WTC11 (cell line): ENCODE results near the gene CHST15. TPM values are rescaled to one million over a fixed set of nuclear protein-coding genes. Genes with fewer than 3 reads are reported as not detected.

ENCODE experiments used
- ATAC-seq: fragments of 200-7000 bp; cut with Tn5 transposase; 2 replicates; pipeline ENCODE4 v1.10.0; 2021; ENCODE audit warnings: mild to moderate bottlenecking, moderate library complexity
- CTCF ChIA-PET: fragments of 300-600 bp; sonication (Branson Sonifier 250); formaldehyde crosslinking; loops from one replicate; lab custom pipeline; 2021; ENCODE audit warnings: antibody characterized with exemption; lab: Charles Lee
- POLR2A ChIA-PET: fragments of 350-600 bp; sonication (Branson Sonifier 250); formaldehyde crosslinking; loops from one replicate; lab custom pipeline; 2021; ENCODE audit warnings: antibody characterized with exemption; lab: Charles Lee
- DNase-seq: peaks from one replicate; pipeline ENCODE4 v3.0.0; 2021; ENCODE audit warnings: low spot score
- H3K27ac Mint-ChIP-seq: 2 replicates; pipeline ENCODE4 v1.8.0; 2021; ENCODE audit warnings: mixed read lengths
- H3K27me3 Mint-ChIP-seq: 2 replicates; pipeline ENCODE4 v1.8.0; 2021; ENCODE audit warnings: low read depth, mild to moderate bottlenecking, moderate library complexity, mixed read lengths
- H3K36me3 Mint-ChIP-seq: 2 replicates; pipeline ENCODE4 v1.8.0; 2021; ENCODE audit warnings: mixed read lengths
- H3K4me1 Mint-ChIP-seq: 2 replicates; pipeline ENCODE4 v1.8.0; 2022; ENCODE audit warnings: mixed read lengths
- H3K4me3 Mint-ChIP-seq: 2 replicates; pipeline ENCODE4 v1.8.0; 2021; ENCODE audit warnings: mild to moderate bottlenecking, moderate library complexity, mixed read lengths
- H3K9me3 Mint-ChIP-seq: 2 replicates; pipeline ENCODE4 v1.8.0; 2021; ENCODE audit warnings: mixed read lengths
- CREB1 ChIP-seq: sonication (generic); formaldehyde crosslinking; IDR thresholded peaks from 2 replicates; pipeline ENCODE4 v1.8.0; 2023; ENCODE audit warnings: mild to moderate bottlenecking, missing genetic modification reagents
- GABPB1 ChIP-seq: sonication (generic); formaldehyde crosslinking; IDR thresholded peaks from 2 replicates; pipeline ENCODE4 v1.8.1; 2023; ENCODE audit warnings: mild to moderate bottlenecking, missing genetic modification reagents
- GTF2I ChIP-seq: fragments of 250-450 bp; sonication (Bioruptor Pico); conservative IDR thresholded peaks from 2 replicates; pipeline ENCODE4 v1.4.0; 2021; ENCODE audit warnings: mild to moderate bottlenecking
- KAT7 ChIP-seq: sonication (generic); formaldehyde crosslinking; IDR thresholded peaks from 2 replicates; pipeline ENCODE4 v1.8.1; 2023; ENCODE audit warnings: missing genetic modification reagents, mild to moderate bottlenecking, borderline replicate concordance
- NFATC4 ChIP-seq: fragments of 250-450 bp; sonication (Bioruptor Pico); IDR thresholded peaks from 2 replicates; pipeline ENCODE4 v1.9.0; 2021; ENCODE audit warnings: mild to moderate bottlenecking
- NFYB ChIP-seq: sonication (generic); formaldehyde crosslinking; conservative IDR thresholded peaks from 2 replicates; pipeline ENCODE4 v1.8.0; 2022; ENCODE audit warnings: low read depth, missing genetic modification reagents
- RORB ChIP-seq: fragments of 250-450 bp; sonication (Bioruptor Pico); IDR thresholded peaks from 2 replicates; pipeline ENCODE4 v1.9.0; 2021; ENCODE audit warnings: mild to moderate bottlenecking
- SMAD4 ChIP-seq: sonication (generic); formaldehyde crosslinking; IDR thresholded peaks from 2 replicates; pipeline ENCODE4 v1.8.0; 2022; ENCODE audit warnings: mild to moderate bottlenecking, missing genetic modification reagents
- SP1 ChIP-seq: sonication (generic); formaldehyde crosslinking; conservative IDR thresholded peaks from 2 replicates; pipeline ENCODE4 v1.8.1; 2022; ENCODE audit warnings: missing genetic modification reagents
- ZNF138 ChIP-seq: sonication (generic); formaldehyde crosslinking; conservative IDR thresholded peaks from 2 replicates; pipeline ENCODE4 v1.8.1; 2022; ENCODE audit warnings: mild to moderate bottlenecking, moderate library complexity, missing genetic modification reagents
- ZNF317 ChIP-seq: sonication (generic); formaldehyde crosslinking; IDR thresholded peaks from 2 replicates; pipeline ENCODE4 v1.8.1; 2023; ENCODE audit warnings: low read depth, mild to moderate bottlenecking, moderate library complexity, missing genetic modification reagents, borderline replicate concordance
- ZNF423 ChIP-seq: fragments of 250-450 bp; sonication (Bioruptor Pico); IDR thresholded peaks from 2 replicates; pipeline ENCODE4 v2.1.2; 2022; ENCODE audit warnings: mild to moderate bottlenecking, moderate library complexity
- total RNA-seq: library from RNA; stranded (reverse); gene quantifications from 3 replicates; pipeline ENCODE4 v1.2.3, GENCODE V29; 2021
- TF ChIP-seq, protein P1 (sequence below): sonication (generic); formaldehyde crosslinking; IDR thresholded peaks from 2 replicates; pipeline ENCODE4 v1.8.1; 2023; ENCODE audit warnings: mild to moderate bottlenecking, missing genetic modification reagents, moderate library complexity
- TF ChIP-seq, protein P2 (sequence below): sonication (generic); formaldehyde crosslinking; IDR thresholded peaks from 2 replicates; pipeline ENCODE4 v1.8.1; 2022; ENCODE audit warnings: low read depth, missing genetic modification reagents, borderline replicate concordance
- TF ChIP-seq, protein P3 (sequence below): sonication (generic); formaldehyde crosslinking; IDR thresholded peaks from 2 replicates; pipeline ENCODE4 v1.8.1; 2022; ENCODE audit warnings: mild to moderate bottlenecking, missing genetic modification reagents, moderate library complexity, borderline replicate concordance
- TF ChIP-seq, protein P4 (sequence below): sonication (generic); formaldehyde crosslinking; IDR thresholded peaks from 2 replicates; pipeline ENCODE4 v1.8.1; 2023; ENCODE audit warnings: mild to moderate bottlenecking, missing genetic modification reagents, borderline replicate concordance
- TF ChIP-seq, protein P5 (sequence below): sonication (generic); formaldehyde crosslinking; IDR thresholded peaks from 2 replicates; pipeline ENCODE4 v1.8.1; 2022; ENCODE audit warnings: missing genetic modification reagents, borderline replicate concordance

Gene CHST15
- total RNA-seq, 1 experiment from 2014 or later: 10.7 TPM

DNA sequence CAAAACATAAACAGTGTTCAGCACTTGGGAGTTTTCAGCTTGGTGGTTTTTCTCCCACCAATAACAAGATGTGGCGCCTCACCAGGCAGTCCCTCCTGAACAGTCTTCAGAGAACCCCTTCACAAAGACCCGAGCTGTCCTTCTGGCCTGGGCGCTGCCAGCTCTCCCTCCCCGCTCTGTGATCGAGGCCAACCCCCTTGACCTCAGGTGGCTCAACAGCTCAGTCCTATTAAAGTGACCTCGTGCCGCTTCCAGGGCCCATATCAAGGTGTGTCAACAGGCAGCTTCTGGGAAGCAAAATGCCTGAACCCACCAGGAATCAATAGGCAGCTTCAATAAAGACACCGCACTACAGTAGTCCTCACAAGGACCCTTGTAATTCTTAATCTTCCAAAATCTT is 63.3 kb downstream of the CHST15 start:
- ATAC-seq: no peak
- Mint-ChIP-seq H3K4me1 (peaks cover 54% of the 10 kb centered on the region), H3K9me3 (no peaks in the 10 kb centered on the region), H3K4me3 (no peak overlapping the region), H3K27ac (peak overlapping the region; percentile 84), H3K27me3 (no peaks in the 10 kb centered on the region), H3K36me3 (no peaks in the 10 kb centered on the region)
- TF ChIP-seq RORB (CRISPR knock-in tag) (no peak), NFYB (CRISPR knock-in tag) (no peak), KAT7 (CRISPR knock-in tag) (no peak), ZNF138 (no peak), NFATC4 (no peak), GABPB1 (no peak), SMAD4 (no peak), GTF2I (CRISPR knock-in tag) (no peak)
- TF ChIP-seq, protein P1, sequence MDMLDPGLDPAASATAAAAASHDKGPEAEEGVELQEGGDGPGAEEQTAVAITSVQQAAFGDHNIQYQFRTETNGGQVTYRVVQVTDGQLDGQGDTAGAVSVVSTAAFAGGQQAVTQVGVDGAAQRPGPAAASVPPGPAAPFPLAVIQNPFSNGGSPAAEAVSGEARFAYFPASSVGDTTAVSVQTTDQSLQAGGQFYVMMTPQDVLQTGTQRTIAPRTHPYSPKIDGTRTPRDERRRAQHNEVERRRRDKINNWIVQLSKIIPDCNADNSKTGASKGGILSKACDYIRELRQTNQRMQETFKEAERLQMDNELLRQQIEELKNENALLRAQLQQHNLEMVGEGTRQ (CRISPR knock-in tag): no peak
- TF ChIP-seq, protein P2, sequence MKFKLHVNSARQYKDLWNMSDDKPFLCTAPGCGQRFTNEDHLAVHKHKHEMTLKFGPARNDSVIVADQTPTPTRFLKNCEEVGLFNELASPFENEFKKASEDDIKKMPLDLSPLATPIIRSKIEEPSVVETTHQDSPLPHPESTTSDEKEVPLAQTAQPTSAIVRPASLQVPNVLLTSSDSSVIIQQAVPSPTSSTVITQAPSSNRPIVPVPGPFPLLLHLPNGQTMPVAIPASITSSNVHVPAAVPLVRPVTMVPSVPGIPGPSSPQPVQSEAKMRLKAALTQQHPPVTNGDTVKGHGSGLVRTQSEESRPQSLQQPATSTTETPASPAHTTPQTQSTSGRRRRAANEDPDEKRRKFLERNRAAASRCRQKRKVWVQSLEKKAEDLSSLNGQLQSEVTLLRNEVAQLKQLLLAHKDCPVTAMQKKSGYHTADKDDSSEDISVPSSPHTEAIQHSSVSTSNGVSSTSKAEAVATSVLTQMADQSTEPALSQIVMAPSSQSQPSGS: no peak
- TF ChIP-seq, protein P3, sequence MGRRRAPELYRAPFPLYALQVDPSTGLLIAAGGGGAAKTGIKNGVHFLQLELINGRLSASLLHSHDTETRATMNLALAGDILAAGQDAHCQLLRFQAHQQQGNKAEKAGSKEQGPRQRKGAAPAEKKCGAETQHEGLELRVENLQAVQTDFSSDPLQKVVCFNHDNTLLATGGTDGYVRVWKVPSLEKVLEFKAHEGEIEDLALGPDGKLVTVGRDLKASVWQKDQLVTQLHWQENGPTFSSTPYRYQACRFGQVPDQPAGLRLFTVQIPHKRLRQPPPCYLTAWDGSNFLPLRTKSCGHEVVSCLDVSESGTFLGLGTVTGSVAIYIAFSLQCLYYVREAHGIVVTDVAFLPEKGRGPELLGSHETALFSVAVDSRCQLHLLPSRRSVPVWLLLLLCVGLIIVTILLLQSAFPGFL (CRISPR knock-in tag): no peak
- no peak for DNase-seq
- ChIA-PET CTCF (interaction anchor here (1.3 to 1.8 kb wide), 3 partner anchors 36 to 359 kb away, joined by 3 to 7 read pairs (median 7); no protein-coding TSS in a partner anchor), POLR2A (interaction anchor here (1.7 kb wide), 1 partner anchor 9 kb away, joined by 4 read pairs; no protein-coding TSS in a partner anchor)

DNA sequence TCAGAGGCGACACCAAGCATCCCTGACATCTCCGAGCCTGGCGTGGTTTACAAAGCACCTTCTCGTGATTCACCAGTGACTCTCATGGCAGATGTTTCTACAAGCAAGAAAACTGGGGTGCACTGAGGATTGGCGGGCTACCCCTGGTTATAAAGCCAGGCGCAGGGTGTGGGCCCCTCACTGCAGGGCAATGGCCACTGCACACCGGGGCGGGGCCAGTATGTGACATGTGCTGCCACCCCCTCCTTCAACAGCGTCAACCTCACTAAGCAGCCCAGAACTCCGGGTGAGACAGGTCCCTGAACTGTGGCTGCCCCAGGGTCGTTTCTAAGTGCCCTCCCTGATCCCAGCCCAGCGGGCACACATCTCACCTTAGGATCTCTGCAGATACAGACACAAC is 63.8 kb downstream of the CHST15 start:
- no peak for DNase-seq
- H3K4me3 Mint-ChIP-seq: no peak overlapping the region
- ATAC-seq: no peak
- ChIA-PET CTCF (interaction anchor here (1.4 to 1.8 kb wide), 2 partner anchors 35 to 359 kb away, joined by 7 read pairs; no protein-coding TSS in a partner anchor), POLR2A (no interaction called here)
- H3K4me1 Mint-ChIP-seq: peaks cover 54% of the 10 kb centered on the region
- H3K27me3 Mint-ChIP-seq: no peaks in the 10 kb centered on the region
- H3K9me3 Mint-ChIP-seq: no peaks in the 10 kb centered on the region
- no peaks in the 10 kb centered on the region; the same call in 1 of the 2 replicates for H3K36me3 Mint-ChIP-seq
- no peak for TF ChIP-seq RORB (CRISPR knock-in tag)
- no peak for TF ChIP-seq ZNF317 (CRISPR knock-in tag)
- TF ChIP-seq, protein P4, sequence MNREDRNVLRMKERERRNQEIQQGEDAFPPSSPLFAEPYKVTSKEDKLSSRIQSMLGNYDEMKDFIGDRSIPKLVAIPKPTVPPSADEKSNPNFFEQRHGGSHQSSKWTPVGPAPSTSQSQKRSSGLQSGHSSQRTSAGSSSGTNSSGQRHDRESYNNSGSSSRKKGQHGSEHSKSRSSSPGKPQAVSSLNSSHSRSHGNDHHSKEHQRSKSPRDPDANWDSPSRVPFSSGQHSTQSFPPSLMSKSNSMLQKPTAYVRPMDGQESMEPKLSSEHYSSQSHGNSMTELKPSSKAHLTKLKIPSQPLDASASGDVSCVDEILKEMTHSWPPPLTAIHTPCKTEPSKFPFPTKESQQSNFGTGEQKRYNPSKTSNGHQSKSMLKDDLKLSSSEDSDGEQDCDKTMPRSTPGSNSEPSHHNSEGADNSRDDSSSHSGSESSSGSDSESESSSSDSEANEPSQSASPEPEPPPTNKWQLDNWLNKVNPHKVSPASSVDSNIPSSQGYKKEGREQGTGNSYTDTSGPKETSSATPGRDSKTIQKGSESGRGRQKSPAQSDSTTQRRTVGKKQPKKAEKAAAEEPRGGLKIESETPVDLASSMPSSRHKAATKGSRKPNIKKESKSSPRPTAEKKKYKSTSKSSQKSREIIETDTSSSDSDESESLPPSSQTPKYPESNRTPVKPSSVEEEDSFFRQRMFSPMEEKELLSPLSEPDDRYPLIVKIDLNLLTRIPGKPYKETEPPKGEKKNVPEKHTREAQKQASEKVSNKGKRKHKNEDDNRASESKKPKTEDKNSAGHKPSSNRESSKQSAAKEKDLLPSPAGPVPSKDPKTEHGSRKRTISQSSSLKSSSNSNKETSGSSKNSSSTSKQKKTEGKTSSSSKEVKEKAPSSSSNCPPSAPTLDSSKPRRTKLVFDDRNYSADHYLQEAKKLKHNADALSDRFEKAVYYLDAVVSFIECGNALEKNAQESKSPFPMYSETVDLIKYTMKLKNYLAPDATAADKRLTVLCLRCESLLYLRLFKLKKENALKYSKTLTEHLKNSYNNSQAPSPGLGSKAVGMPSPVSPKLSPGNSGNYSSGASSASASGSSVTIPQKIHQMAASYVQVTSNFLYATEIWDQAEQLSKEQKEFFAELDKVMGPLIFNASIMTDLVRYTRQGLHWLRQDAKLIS: no peak
- TF ChIP-seq, protein P5, sequence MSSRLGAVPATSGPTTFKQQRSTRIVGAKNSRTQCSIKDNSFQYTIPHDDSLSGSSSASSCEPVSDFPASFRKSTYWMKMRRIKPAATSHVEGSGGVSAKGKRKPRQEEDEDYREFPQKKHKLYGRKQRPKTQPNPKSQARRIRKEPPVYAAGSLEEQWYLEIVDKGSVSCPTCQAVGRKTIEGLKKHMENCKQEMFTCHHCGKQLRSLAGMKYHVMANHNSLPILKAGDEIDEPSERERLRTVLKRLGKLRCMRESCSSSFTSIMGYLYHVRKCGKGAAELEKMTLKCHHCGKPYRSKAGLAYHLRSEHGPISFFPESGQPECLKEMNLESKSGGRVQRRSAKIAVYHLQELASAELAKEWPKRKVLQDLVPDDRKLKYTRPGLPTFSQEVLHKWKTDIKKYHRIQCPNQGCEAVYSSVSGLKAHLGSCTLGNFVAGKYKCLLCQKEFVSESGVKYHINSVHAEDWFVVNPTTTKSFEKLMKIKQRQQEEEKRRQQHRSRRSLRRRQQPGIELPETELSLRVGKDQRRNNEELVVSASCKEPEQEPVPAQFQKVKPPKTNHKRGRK (CRISPR knock-in tag): no peak
- TF ChIP-seq ZNF423 (CRISPR knock-in tag): no peak
- TF ChIP-seq GABPB1: no peak
- TF ChIP-seq SP1 (CRISPR knock-in tag): no peak
- no peak for TF ChIP-seq CREB1 (CRISPR knock-in tag)
- no peak overlapping the region for H3K27ac Mint-ChIP-seq
